Activated B cell treated with CpG ODN at 0.5 μM for 24 hours (primary cell): Measurements from ENCODE around the gene CUX1. TPM values are rescaled to one million over a fixed set of nuclear protein-coding genes. Genes with fewer than 3 reads are reported as not detected.

ENCODE experiments used
- ATAC-seq: fragments of 200-7000 bp; cut with Tn5 transposase; one replicate; pipeline ENCODE4 v1.10.0; 2021; ENCODE audit warnings: low read depth, mild to moderate bottlenecking, moderate library complexity
- CTCF ChIA-PET: fragments of 350-600 bp; sonication (Branson Sonifier 250); formaldehyde crosslinking; loops from one replicate; lab custom pipeline; 2021; ENCODE audit warnings: antibody characterized with exemption; lab: Charles Lee
- POLR2A ChIA-PET: fragments of 350-600 bp; sonication (Branson Sonifier 250); formaldehyde crosslinking; loops from one replicate; lab custom pipeline; 2021; ENCODE audit warnings: antibody characterized with exemption; lab: Charles Lee
- DNase-seq: peaks from one replicate; pipeline ENCODE4 v3.0.0; 2022
- H3K27ac Mint-ChIP-seq: one replicate; pipeline ENCODE4 v1.8.0; 2020; ENCODE audit warnings: mixed read lengths
- H3K27me3 Mint-ChIP-seq: one replicate; pipeline ENCODE4 v1.8.0; 2021; ENCODE audit warnings: mixed read lengths
- H3K36me3 Mint-ChIP-seq: one replicate; pipeline ENCODE4 v1.8.0; 2021; ENCODE audit warnings: low read depth, mixed read lengths
- H3K4me1 Mint-ChIP-seq: one replicate; pipeline ENCODE4 v1.8.0; 2021; ENCODE audit warnings: mixed read lengths
- H3K4me3 Mint-ChIP-seq: one replicate; pipeline ENCODE4 v1.8.0; 2020; ENCODE audit warnings: mild to moderate bottlenecking, mixed read lengths
- H3K9me3 Mint-ChIP-seq: one replicate; pipeline ENCODE4 v1.8.0; 2020; ENCODE audit warnings: mixed read lengths
- CTCF ChIP-seq: fragments of 200-600 bp; IDR thresholded peaks from one replicate; pipeline ENCODE4 v1.8.0; 2022; ENCODE audit warnings: antibody characterized with exemption, mild to moderate bottlenecking
- intact Hi-C: fragments of 100-400 bp; cut with micrococcal nuclease; formaldehyde crosslinking; loops from one replicate; pipeline ENCODE4 v1.15.1; 2024
- total RNA-seq: library from RNA; stranded (reverse); gene quantifications from 2 replicates; pipeline ENCODE4 v1.2.3, GENCODE V29; 2022

Gene CUX1
- total RNA-seq, 1 donor from 2014 or later: 61.7 TPM

DNA sequence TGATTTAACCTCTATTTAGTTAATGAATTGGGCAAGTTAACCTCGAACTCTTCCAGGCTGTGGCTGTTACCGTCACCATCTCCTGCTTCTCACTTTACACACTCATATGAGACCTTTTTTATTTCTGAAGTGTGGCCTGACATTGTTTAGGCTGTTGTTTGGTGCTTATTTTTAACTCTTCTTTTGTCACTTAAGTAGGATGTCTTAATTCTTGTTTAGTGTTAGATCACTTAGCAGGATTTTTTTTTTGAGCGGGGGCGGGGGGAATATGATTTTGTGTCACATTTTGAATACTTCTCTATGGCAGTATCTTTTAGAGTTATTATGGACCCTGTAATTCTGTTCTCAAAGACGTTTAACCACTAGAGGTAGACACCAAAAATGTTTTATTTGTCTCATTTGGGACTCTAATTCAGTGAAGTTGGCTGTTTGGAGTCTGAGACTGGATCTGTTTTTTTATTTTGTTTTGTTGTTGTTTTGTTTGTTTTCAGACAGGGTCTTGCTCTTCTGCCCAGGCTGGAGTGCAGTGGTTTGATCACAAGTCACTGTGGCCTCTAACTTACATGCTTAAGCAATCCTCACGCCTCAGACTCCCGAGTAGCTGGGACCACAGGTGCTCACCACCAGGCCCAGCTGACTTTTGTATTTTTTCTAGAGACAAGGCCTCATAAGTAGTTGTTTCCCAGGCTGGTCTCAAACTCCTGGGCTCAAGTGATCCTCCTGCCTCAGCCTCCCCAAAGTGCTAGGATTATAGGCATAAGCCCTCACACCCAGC lies 73.5 kb downstream of the CUX1 start:
- POLR2A ChIA-PET: interaction anchor here (0.6 kb wide), 1 partner anchor 65 kb away, joined by 8 read pairs; no protein-coding TSS in a partner anchor
- no peak for ATAC-seq
- Mint-ChIP-seq H3K9me3 (no peaks in the 10 kb centered on the region), H3K36me3 (no peaks in the 10 kb centered on the region), H3K4me1 (peaks cover 32% of the 10 kb centered on the region), H3K27ac (no peak overlapping the region), H3K27me3 (no peaks in the 10 kb centered on the region), H3K4me3 (no peak overlapping the region)
- no peak for DNase-seq
- intact Hi-C loops: no loop called here
- CTCF ChIA-PET: interaction anchor here (0.6 kb wide), 1 partner anchor 99 kb away, joined by 3 read pairs; no protein-coding TSS in a partner anchor
- no peak for TF ChIP-seq CTCF

GRCh38 chr7:101891936-101892640 lies 74.7 kb downstream of the CUX1 start:
- DNase-seq (no peak), ATAC-seq (no peak)
- Mint-ChIP-seq H3K27me3 (no peaks in the 10 kb centered on the region), H3K9me3 (no peaks in the 10 kb centered on the region), H3K36me3 (no peaks in the 10 kb centered on the region), H3K4me1 (peaks cover 24% of the 10 kb centered on the region), H3K27ac (no peak overlapping the region), H3K4me3 (no peak overlapping the region)
- no peak for TF ChIP-seq CTCF
- ChIA-PET CTCF (no interaction called here), POLR2A (no interaction called here)
- intact Hi-C loops: no loop called here

DNA sequence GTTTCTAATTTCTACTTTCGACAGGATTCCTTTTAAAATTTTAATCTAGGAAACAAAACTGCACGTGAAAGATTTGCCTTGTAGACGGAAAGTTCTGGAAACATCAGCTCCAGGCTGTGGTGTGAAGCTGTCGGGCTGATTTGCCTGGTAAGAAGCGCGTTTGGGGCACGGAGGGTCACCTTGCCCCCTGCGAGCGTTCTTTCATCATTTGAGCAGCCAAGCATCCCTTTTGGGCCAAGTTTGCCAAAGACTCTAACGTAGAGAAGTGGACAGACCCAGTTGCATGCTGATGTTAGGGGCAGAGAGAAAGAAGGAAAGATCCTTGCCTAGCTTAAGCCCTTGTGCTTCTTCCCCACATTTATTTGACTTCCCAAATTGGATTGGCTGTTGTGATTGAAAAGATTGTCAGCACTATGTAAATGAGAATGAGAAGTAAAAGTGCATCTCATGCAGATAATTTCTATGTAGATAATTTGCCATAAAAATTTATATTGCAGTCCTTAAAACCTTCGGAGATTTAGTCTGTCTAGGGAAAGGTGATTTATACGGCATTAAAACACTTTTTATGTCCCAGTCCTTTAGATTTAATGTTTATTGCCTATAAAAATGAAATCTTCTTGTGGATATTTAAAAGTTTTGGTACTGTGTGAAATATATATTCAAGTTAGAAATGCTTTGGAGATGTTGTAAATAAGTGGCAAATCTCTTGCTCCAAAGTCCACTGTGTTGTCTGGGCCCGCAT lies 76.1 kb downstream of the CUX1 start:
- no peak overlapping the region for H3K27ac Mint-ChIP-seq
- TF ChIP-seq CTCF: no peak
- peaks cover 14% of the 10 kb centered on the region for H3K4me1 Mint-ChIP-seq
- DNase-seq (no peak), ATAC-seq (no peak)
- no peaks in the 10 kb centered on the region for H3K9me3 Mint-ChIP-seq
- no peak overlapping the region for H3K4me3 Mint-ChIP-seq
- ChIA-PET POLR2A (interaction anchor here (0.5 kb wide), 1 partner anchor 73 kb away, joined by 5 read pairs; no protein-coding TSS in a partner anchor), CTCF (no interaction called here)
- intact Hi-C loops: no loop called here
- no peaks in the 10 kb centered on the region for H3K27me3 Mint-ChIP-seq
- H3K36me3 Mint-ChIP-seq: no peaks in the 10 kb centered on the region

GRCh38 chr7:101896316-101896715 lies 78.9 kb downstream of the CUX1 start:
- no peak overlapping the region for H3K27ac Mint-ChIP-seq
- DNase-seq (no peak), ATAC-seq (no peak)
- CTCF ChIA-PET: no interaction called here
- POLR2A ChIA-PET: no interaction called here
- no peaks in the 10 kb centered on the region for H3K36me3 Mint-ChIP-seq
- H3K27me3 Mint-ChIP-seq: no peaks in the 10 kb centered on the region
- peaks cover 12% of the 10 kb centered on the region for H3K4me1 Mint-ChIP-seq
- H3K4me3 Mint-ChIP-seq: no peak overlapping the region
- no peaks in the 10 kb centered on the region for H3K9me3 Mint-ChIP-seq
- intact Hi-C loops: no loop called here
- TF ChIP-seq CTCF: no peak

GRCh38 chr7:101896941-101897340 lies 79.5 kb downstream of the CUX1 start:
- intact Hi-C loops: no loop called here
- H3K27me3 Mint-ChIP-seq: no peaks in the 10 kb centered on the region
- CTCF ChIA-PET: no interaction called here
- no peak for ATAC-seq
- DNase-seq: no peak
- no peak overlapping the region for H3K4me3 Mint-ChIP-seq
- no peaks in the 10 kb centered on the region for H3K36me3 Mint-ChIP-seq
- POLR2A ChIA-PET: no interaction called here
- no peaks in the 10 kb centered on the region for H3K9me3 Mint-ChIP-seq
- TF ChIP-seq CTCF: no peak
- H3K4me1 Mint-ChIP-seq: peaks cover 10% of the 10 kb centered on the region
- H3K27ac Mint-ChIP-seq: no peak overlapping the region
